ENCODE results near the gene SPART. TPM values are rescaled to one million over a fixed set of nuclear protein-coding genes. Genes with fewer than 3 reads are reported as not detected.
A peak's percentile ranks its signal among the peaks of the same experiment; 100 is the strongest.

SPART gene
- polyA plus RNA-seq (2014; cell fraction: cytosol; rRNA removed): 73.8 and 95.2 TPM in 2 replicates
- 45.8 and 72.3 TPM in 2 replicates for polyA plus RNA-seq (2014; cell fraction: nucleus; rRNA removed)

- DNase-seq (ENCODE audit: low spot score): peak; percentile 95
Observed at GRCh38 chr13:36346222-36347083, at the start of gene SPART. TSS of gene SPART (minus strand) at chr13:36346394. CDS start at chr13:36335830, 10,564 bp downstream.

GRCh38 chr13:36395280-36395679 lies 49.1 kb upstream of the SPART start:
- peak; percentile 13 for DNase-seq (ENCODE audit: low spot score)

- no peak for DNase-seq (ENCODE audit: low spot score)
Observed at GRCh38 chr13:36385489-36385888, 39.3 kb upstream of the SPART start.

GRCh38 chr13:36382030-36382429 lies 35.8 kb upstream of the SPART start:
- no peak for DNase-seq (ENCODE audit: low spot score)

GRCh38 chr13:36377826-36378468 lies 31.8 kb upstream of the SPART start:
- DNase-seq (ENCODE audit: low spot score): peak; percentile 15

GRCh38 chr13:36374063-36374462 lies 27.9 kb upstream of the SPART start:
- no peak for DNase-seq (ENCODE audit: low spot score)

- peak; percentile 17 for DNase-seq (ENCODE audit: low spot score)
Observed at GRCh38 chr13:36371185-36371584, 25.0 kb upstream of the SPART start.

- no peak for DNase-seq (ENCODE audit: low spot score)
Observed at GRCh38 chr13:36370108-36370429, 23.9 kb upstream of the SPART start.

- DNase-seq (ENCODE audit: low spot score): no peak
Observed at GRCh38 chr13:36369268-36370107, 23.3 kb upstream of the SPART start.

GRCh38 chr13:36366031-36366430 lies 19.8 kb upstream of the SPART start:
- no peak for DNase-seq (ENCODE audit: low spot score)

GRCh38 chr13:36363366-36363863 lies 17.2 kb upstream of the SPART start:
- DNase-seq (ENCODE audit: low spot score): no peak

- DNase-seq (ENCODE audit: low spot score): no peak
Observed at GRCh38 chr13:36362914-36363313, 16.7 kb upstream of the SPART start.

- no peak for DNase-seq (ENCODE audit: low spot score)
Observed at GRCh38 chr13:36362251-36362650, 16.1 kb upstream of the SPART start.

GRCh38 chr13:36360903-36361302 lies 14.7 kb upstream of the SPART start:
- no peak for DNase-seq (ENCODE audit: low spot score)

GRCh38 chr13:36359301-36359950 lies 13.2 kb upstream of the SPART start:
- DNase-seq (ENCODE audit: low spot score): no peak

GRCh38 chr13:36358175-36358718 lies 12.1 kb upstream of the SPART start:
- DNase-seq (ENCODE audit: low spot score): no peak

GRCh38 chr13:36357692-36358091 lies 11.5 kb upstream of the SPART start:
- no peak for DNase-seq (ENCODE audit: low spot score)

GRCh38 chr13:36357231-36357630 lies 11.0 kb upstream of the SPART start:
- no peak for DNase-seq (ENCODE audit: low spot score)

GRCh38 chr13:36356058-36356457 lies 9.9 kb upstream of the SPART start:
- DNase-seq (ENCODE audit: low spot score): no peak

- no peak for DNase-seq (ENCODE audit: low spot score)
Observed at GRCh38 chr13:36355632-36356031, 9.4 kb upstream of the SPART start.
